HepG2 (cell line): ENCODE results near the gene FRMD1. TPM values are rescaled to one million over a fixed set of nuclear protein-coding genes. Genes with fewer than 3 reads are reported as not detected.

ENCODE experiments used
- ATAC-seq: fragments of 200-7000 bp; cut with Tn5 transposase; 3 replicates; pipeline ENCODE4 v1.9.1; 2020; ENCODE audit warnings: mild to moderate bottlenecking, moderate library complexity
- BruUV-seq: library from RNA; stranded (reverse); fragments of 400-500 nt; replicated peaks from 2 replicates; lab custom pipeline; 2021; lab: Mats Ljungman, UMichigan
- CTCF ChIA-PET: fragments of 300-600 bp; formaldehyde crosslinking; extraction: SDS; loops from one replicate; lab custom pipeline; 2021; ENCODE audit warnings: low total read pairs, inconsistent platforms, low intra/inter-chr PET ratio; lab: Yijun Ruan, JAX
- POLR2A ChIA-PET: fragments of 350-600 bp; sonication (Branson Sonifier 250); formaldehyde crosslinking; loops from one replicate; lab custom pipeline; 2020; ENCODE audit warnings: antibody characterized with exemption, inconsistent platforms; lab: Yijun Ruan, JAX
- DNase-seq: peaks from one replicate; pipeline ENCODE4 v3.0.0-alpha.2; 2015; ENCODE audit warnings: low spot score
- FAIRE-seq: peaks from 3 replicates; lab custom pipeline; 2011; peaks lifted over from hg19 to GRCh38; lab: Jason Lieb, UNC
- H2AFZ ChIP-seq: one replicate; pipeline ENCODE4 v1.6.1; 2011; ENCODE audit warnings: low read length, inconsistent platforms
- H3K27ac ChIP-seq: fragments of 300-600 bp; 3 replicates; pipeline ENCODE4 v1.8.0; 2011; ENCODE audit warnings: mixed run types, mild to moderate bottlenecking, mixed read lengths, low read length, inconsistent platforms; ENCODE audit not compliant: insufficient read depth; ENCODE audit errors: extremely low read length
- H3K27me3 ChIP-seq, 2 experiments: fragments of 200-600 bp in 1 of 2; 2 replicates in 1 of 2; 3 replicates in 1 of 2; pipeline versions ENCODE4 v1.6.0 to v1.8.0; 2011; ENCODE audit warnings: low read length in 2 of 2, mild to moderate bottlenecking in 2 of 2, moderate library complexity in 2 of 2, inconsistent platforms in 1 of 2; ENCODE audit not compliant: insufficient read depth in 2 of 2, control insufficient read depth in 1 of 2
- H3K36me3 ChIP-seq, 2 experiments: fragments of 200-600 bp in 1 of 2; replicated peaks in 1 of 2; 2 replicates in 1 of 2; 3 replicates in 1 of 2; pipeline versions ENCODE4 v1.5.1 to v1.8.0; 2011; ENCODE audit warnings: low read length in 2 of 2, inconsistent platforms in 1 of 2; ENCODE audit not compliant: insufficient read depth in 2 of 2, control insufficient read depth in 1 of 2
- H3K4me1 ChIP-seq: 2 replicates; pipeline ENCODE4 v1.5.1; 2012; ENCODE audit warnings: low read length, inconsistent platforms; ENCODE audit not compliant: insufficient read depth
- H3K4me2 ChIP-seq: 2 replicates; pipeline ENCODE4 v1.6.0; 2011; ENCODE audit warnings: low read depth, low read length, inconsistent platforms
- H3K4me3 ChIP-seq, 3 experiments: fragments of 200-600 bp in 1 of 3; sonication (generic), shearing (Covaris generic) in 1 of 3; replicated peaks in 1 of 3; 2 replicates each; pipeline ENCODE4 v1.5.1; 2011 to 2016; ENCODE audit warnings: low read length in 3 of 3, inconsistent platforms in 2 of 3, low read depth in 2 of 3, mild to moderate bottlenecking in 2 of 3, control low read depth in 1 of 3, mixed read lengths in 1 of 3; ENCODE audit not compliant: insufficient read depth in 1 of 3
- H3K79me2 ChIP-seq: one replicate; pipeline ENCODE4 v1.6.1; 2011; ENCODE audit warnings: low read length, inconsistent platforms; ENCODE audit not compliant: insufficient read depth
- H3K9ac ChIP-seq: 2 replicates; pipeline ENCODE4 v1.6.0; 2011; ENCODE audit warnings: mild to moderate bottlenecking, low read depth, low read length, inconsistent platforms; ENCODE audit not compliant: insufficient read depth
- H3K9me3 ChIP-seq: 2 replicates; pipeline ENCODE4 v1.5.1; 2012; ENCODE audit warnings: mild to moderate bottlenecking, low read length
- H4K20me1 ChIP-seq: 2 replicates; pipeline ENCODE4 v1.6.0; 2011; ENCODE audit warnings: inconsistent platforms, mild to moderate bottlenecking, low read length, moderate library complexity; ENCODE audit not compliant: insufficient read depth
- ELK4 ChIP-seq: sonication (generic); formaldehyde crosslinking; IDR thresholded peaks from 2 replicates; pipeline ENCODE4 v1.9.0; 2021; ENCODE audit warnings: missing genetic modification reagents, borderline replicate concordance
- HIVEP1 ChIP-seq: sonication (generic); formaldehyde crosslinking; IDR thresholded peaks from 2 replicates; pipeline ENCODE4 v1.4.0; 2020; ENCODE audit warnings: mild to moderate bottlenecking, missing genetic modification reagents
- HMG20B ChIP-seq: conservative IDR thresholded peaks from 2 replicates; pipeline ENCODE4 v1.6.1; 2016; ENCODE audit warnings: missing genetic modification reagents, missing compliant biosample characterization
- JARID2 ChIP-seq: sonication (generic); formaldehyde crosslinking; IDR thresholded peaks from 2 replicates; pipeline ENCODE4 v1.8.1; 2023; ENCODE audit warnings: missing genetic modification reagents, inconsistent platforms; ENCODE audit not compliant: insufficient replicate concordance
- MLX ChIP-seq: IDR thresholded peaks from 2 replicates; pipeline ENCODE4 v1.6.1; 2016
- PRMT3 ChIP-seq: sonication (generic); formaldehyde crosslinking; IDR thresholded peaks from 2 replicates; pipeline ENCODE4 v1.8.1; 2022; ENCODE audit warnings: low read depth, mild to moderate bottlenecking, moderate library complexity, missing genetic modification reagents, borderline replicate concordance
- SALL2 ChIP-seq: sonication (generic); formaldehyde crosslinking; IDR thresholded peaks from 2 replicates; pipeline ENCODE4 v1.8.1; 2023; ENCODE audit warnings: mild to moderate bottlenecking, missing genetic modification reagents, inconsistent platforms
- SATB2 ChIP-seq: sonication (generic); formaldehyde crosslinking; IDR thresholded peaks from 2 replicates; pipeline ENCODE4 v1.5.0; 2020; ENCODE audit warnings: missing genetic modification reagents
- SIX4 ChIP-seq: sonication (generic); formaldehyde crosslinking; IDR thresholded peaks from 2 replicates; pipeline ENCODE4 v1.4.0; 2020; ENCODE audit warnings: missing genetic modification reagents
- SPEN ChIP-seq: sonication (generic); formaldehyde crosslinking; IDR thresholded peaks from 2 replicates; pipeline ENCODE4 v1.5.1; 2020; ENCODE audit warnings: low read depth, mild to moderate bottlenecking, missing genetic modification reagents
- ZMYM4 ChIP-seq: sonication (generic); formaldehyde crosslinking; IDR thresholded peaks from 2 replicates; pipeline ENCODE4 v1.8.1; 2023; ENCODE audit warnings: mild to moderate bottlenecking, missing genetic modification reagents
- ZNF264 ChIP-seq: sonication (generic); formaldehyde crosslinking; IDR thresholded peaks from 2 replicates; pipeline ENCODE4 v1.4.0; 2020; ENCODE audit warnings: missing genetic modification reagents
- ZNF333 ChIP-seq: sonication (generic); formaldehyde crosslinking; IDR thresholded peaks from 2 replicates; pipeline ENCODE4 v1.4.0; 2020; ENCODE audit warnings: mild to moderate bottlenecking, missing genetic modification reagents, borderline replicate concordance
- ZNF674 ChIP-seq: sonication (generic); formaldehyde crosslinking; IDR thresholded peaks from 2 replicates; pipeline ENCODE4 v1.5.0; 2020; ENCODE audit warnings: low read depth, mild to moderate bottlenecking, missing genetic modification reagents
- WGBS: methylation state at CpG from one replicate; pipeline ENCODE4 v1.1.6; 2017; ENCODE audit warnings: low lambda C conversion rate; 5-methylcytosine and 5-hydroxymethylcytosine counted together
- in situ Hi-C: cut with HindIII; loops from 2 replicates; pipeline ENCODE4 v1.10.0; 2017; ENCODE audit warnings: low pct_unique_long_range_greater_than_20kb; ENCODE audit not compliant: extremely low pct_ligation_motif_present
- intact Hi-C: fragments of 100-400 bp; cut with micrococcal nuclease; formaldehyde crosslinking; loops from one replicate; pipeline ENCODE4 v1.10.0; 2022; ENCODE audit not compliant: unreplicated experiment
- polyA plus RNA-seq, 8 experiments: library from polyadenylated mRNA; depleted of rRNA in 3 of 8; stranded (reverse) in 7 of 8; unstranded in 1 of 8; fragments of >200 nt; fragmentation: Illumina TruSeq in 4 of 8; extraction: Trizol in 4 of 8; gene quantifications; 2 replicates each; pipeline versions ENCODE4 v1.2.1 to v1.2.3, GENCODE V29; 2011 to 2016; ENCODE audit warnings: low read depth in 4 of 8, missing spikeins in 1 of 8, mixed read lengths in 1 of 8; ENCODE audit not compliant: insufficient read depth in 1 of 8
- total RNA-seq, 5 experiments: library from RNA; depleted of rRNA; stranded (reverse); fragments of >200 nt; fragmentation: Illumina TruSeq; extraction: Trizol; gene quantifications; 2 replicates each; pipeline ENCODE4 v1.2.3, GENCODE V29; 2016; ENCODE audit warnings: low read depth in 1 of 5
- TF ChIP-seq, protein P1 (sequence below): sonication (generic); formaldehyde crosslinking; IDR thresholded peaks from 2 replicates; pipeline ENCODE4 v1.5.0; 2020; ENCODE audit warnings: missing genetic modification reagents

Gene FRMD1
- total and polyA plus RNA-seq, 2 of the 13 experiments (the other 11 are each of a cell fraction or from before 2014, with no cell fraction given): 0.01 TPM; not detected in 1

DNA sequence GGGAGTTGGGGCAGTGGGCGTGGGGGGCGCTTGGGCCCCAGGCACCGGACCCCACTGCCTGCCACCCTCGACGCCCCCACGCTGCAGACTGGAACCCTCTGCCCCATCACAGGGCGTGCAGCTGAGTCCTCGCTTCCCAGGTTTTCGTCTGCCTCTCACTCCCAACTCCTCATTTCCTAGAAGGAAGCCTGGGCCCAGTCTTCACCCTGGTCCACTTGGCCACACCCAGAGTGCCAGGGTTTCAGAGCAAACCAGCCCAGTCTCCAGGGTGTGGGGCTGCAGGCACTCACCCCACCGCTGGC lies 30.3 kb downstream of the FRMD1 start:
- DNase-seq (no peak), ATAC-seq (no peak), FAIRE-seq (no peak)
- H3K27me3 ChIP-seq: peaks cover 8 to 65% of the 10 kb centered on the region in 2 experiments
- 0 out of 2 replicates have a peak, but pooled peaks cover 7% of the 10 kb centered on the region for H3K4me1 ChIP-seq
- no peak for TF ChIP-seq SIX4 (CRISPR knock-in tag)
- ChIA-PET POLR2A (no interaction called here), CTCF (no interaction called here)
- 11% methylated on average over 1 of the region's 10 CpGs for WGBS
- no peaks in the 10 kb centered on the region for H3K79me2 ChIP-seq
- intact Hi-C loops (no loop called here), in situ Hi-C loops (no loop called here)
- H3K36me3 ChIP-seq: no peaks in the 10 kb centered on the region
- H3K4me2 ChIP-seq: no peak overlapping the region
- no peaks in the 10 kb centered on the region for H3K9me3 ChIP-seq
- no peak overlapping the region for H3K4me3 ChIP-seq
- no peak overlapping the region for H3K9ac ChIP-seq
- no TSS peak for BruUV-seq
- no peak overlapping the region for H2AFZ ChIP-seq
- H3K27ac ChIP-seq: no peak overlapping the region
- H4K20me1 ChIP-seq: no peaks in the 10 kb centered on the region

- peaks cover 8 to 65% of the 10 kb centered on the region in 2 experiments for H3K27me3 ChIP-seq
- TF ChIP-seq SPEN (CRISPR knock-in tag) (no peak), SALL2 (CRISPR knock-in tag) (no peak), ZNF333 (CRISPR knock-in tag) (no peak), HIVEP1 (CRISPR knock-in tag) (no peak), PRMT3 (CRISPR knock-in tag) (no peak), ELK4 (CRISPR knock-in tag) (no peak), SATB2 (CRISPR knock-in tag) (no peak), MLX (CRISPR knock-in tag) (no peak), JARID2 (CRISPR knock-in tag) (no peak), ZNF264 (CRISPR knock-in tag) (no peak), ZMYM4 (CRISPR knock-in tag) (no peak), HMG20B (CRISPR knock-in tag) (no peak), ZNF674 (CRISPR knock-in tag) (no peak)
- TF ChIP-seq, protein P1, sequence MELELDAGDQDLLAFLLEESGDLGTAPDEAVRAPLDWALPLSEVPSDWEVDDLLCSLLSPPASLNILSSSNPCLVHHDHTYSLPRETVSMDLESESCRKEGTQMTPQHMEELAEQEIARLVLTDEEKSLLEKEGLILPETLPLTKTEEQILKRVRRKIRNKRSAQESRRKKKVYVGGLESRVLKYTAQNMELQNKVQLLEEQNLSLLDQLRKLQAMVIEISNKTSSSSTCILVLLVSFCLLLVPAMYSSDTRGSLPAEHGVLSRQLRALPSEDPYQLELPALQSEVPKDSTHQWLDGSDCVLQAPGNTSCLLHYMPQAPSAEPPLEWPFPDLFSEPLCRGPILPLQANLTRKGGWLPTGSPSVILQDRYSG (CRISPR knock-in tag): no peak
These were observed 30.9 kb downstream of the FRMD1 start for GRCh38 chr6:168047841-168048723.

More at GRCh38 chr6:168047841-168048723, 30.9 kb downstream of the FRMD1 start:
- DNase-seq (no peak), FAIRE-seq (no peak), ATAC-seq (no peak)
- ChIA-PET POLR2A (no interaction called here), CTCF (no interaction called here)
- in situ Hi-C loops (no loop called here), intact Hi-C loops (no loop called here)
- 47% methylated on average over 24 of the region's 31 CpGs for WGBS
- H3K9me3 ChIP-seq: no peaks in the 10 kb centered on the region
- H3K4me2 ChIP-seq: no peak overlapping the region
- H2AFZ ChIP-seq: no peak overlapping the region
- no peaks in the 10 kb centered on the region for H3K36me3 ChIP-seq
- H4K20me1 ChIP-seq: no peaks in the 10 kb centered on the region
- no peak overlapping the region for H3K4me3 ChIP-seq
- H3K79me2 ChIP-seq: no peaks in the 10 kb centered on the region
- BruUV-seq: no TSS peak
- no peak overlapping the region for H3K27ac ChIP-seq
- H3K4me1 ChIP-seq: 0 out of 2 replicates have a peak, but pooled peaks cover 7% of the 10 kb centered on the region
- H3K9ac ChIP-seq: no peak overlapping the region
